ENCODE measurements around the gene LPP.

LPP gene

GRCh38 chr3:188671971-188672370 lies 518.0 kb downstream of the LPP start:
- DNase-seq (ENCODE audit: low read depth in 2 of 2): no peak

DNA sequence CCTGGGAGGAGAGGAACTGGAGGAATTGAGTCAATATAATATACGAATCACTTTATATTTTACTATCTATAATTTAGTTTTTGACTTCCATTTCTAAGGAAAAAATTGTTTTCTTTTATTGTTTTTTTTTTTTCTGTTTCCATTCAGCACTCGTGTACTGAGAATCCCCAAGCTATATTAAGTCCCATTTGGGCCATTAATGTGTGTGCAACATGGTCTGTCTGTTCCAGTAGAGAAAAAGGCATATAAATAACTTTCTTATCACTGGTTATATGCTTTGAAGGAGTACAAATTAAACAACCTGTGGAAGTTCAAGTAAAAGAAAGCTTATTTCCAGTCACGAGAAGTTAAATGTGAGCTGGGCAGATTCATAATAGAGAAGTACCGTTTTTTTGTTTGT lies 518.9 kb downstream of the LPP start:
- no peak for DNase-seq (ENCODE audit: low read depth in 2 of 2)

GRCh38 chr3:188673646-188674186 lies 519.8 kb downstream of the LPP start:
- DNase-seq (ENCODE audit: low read depth in 2 of 2): peak; percentile 67 to 77

- DNase-seq (ENCODE audit: low read depth in 2 of 2): no peak
Observed at GRCh38 chr3:188674595-188674994, 520.6 kb downstream of the LPP start.

GRCh38 chr3:188677344-188677743 lies 523.4 kb downstream of the LPP start:
- DNase-seq (ENCODE audit: low read depth in 2 of 2): no peak

GRCh38 chr3:188680189-188680588 lies 526.2 kb downstream of the LPP start:
- peak; percentile 64 to 70 for DNase-seq (ENCODE audit: low read depth in 2 of 2)

- DNase-seq (ENCODE audit: low read depth in 2 of 2): no peak
Observed at GRCh38 chr3:188680605-188681004, 526.6 kb downstream of the LPP start.

DNA sequence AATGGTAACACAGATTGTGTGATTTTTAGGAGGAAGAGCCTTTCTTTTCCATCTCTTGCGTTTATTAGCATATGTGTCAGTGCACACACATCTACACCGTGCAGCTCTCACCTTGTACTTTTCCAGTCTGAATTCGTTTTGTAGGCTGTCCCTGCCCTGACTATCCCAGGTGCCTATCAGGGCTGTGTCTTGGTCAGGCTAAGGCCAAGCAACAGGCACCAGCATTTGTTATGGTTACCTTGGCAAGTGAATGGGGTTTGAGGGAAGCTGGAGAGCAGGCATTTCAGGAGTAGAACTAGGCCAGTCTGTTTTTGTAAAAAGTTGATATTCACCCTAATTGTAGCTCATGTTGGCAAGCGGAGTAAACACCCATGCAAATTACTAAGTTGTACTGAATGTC lies 528.4 kb downstream of the LPP start:
- no peak for DNase-seq (ENCODE audit: low read depth in 2 of 2)

DNA sequence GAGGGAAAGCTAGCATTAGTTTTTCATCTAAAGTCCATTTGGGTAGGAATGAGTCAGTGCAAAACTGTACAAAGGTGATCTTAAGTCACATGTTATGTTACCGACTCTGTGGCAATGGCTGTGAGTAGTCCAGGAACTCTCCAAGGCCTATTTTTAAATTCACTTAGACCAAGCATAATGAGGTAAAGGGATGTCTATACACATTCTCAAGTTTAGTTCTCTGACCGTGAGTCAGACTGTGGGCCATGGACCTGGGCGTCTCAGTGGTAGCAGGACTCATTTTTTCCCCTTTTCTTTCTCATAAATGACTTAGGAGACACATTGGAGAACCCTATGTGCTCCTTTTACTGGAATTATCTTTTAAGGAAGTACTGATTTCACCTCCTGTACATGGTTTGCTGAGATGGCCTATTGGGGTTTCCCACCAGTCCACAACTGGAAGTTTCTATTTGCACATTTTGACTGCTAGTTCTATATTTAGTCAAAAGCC lies 529.1 kb downstream of the LPP start:
- DNase-seq (ENCODE audit: low read depth in 2 of 2): no peak

DNA sequence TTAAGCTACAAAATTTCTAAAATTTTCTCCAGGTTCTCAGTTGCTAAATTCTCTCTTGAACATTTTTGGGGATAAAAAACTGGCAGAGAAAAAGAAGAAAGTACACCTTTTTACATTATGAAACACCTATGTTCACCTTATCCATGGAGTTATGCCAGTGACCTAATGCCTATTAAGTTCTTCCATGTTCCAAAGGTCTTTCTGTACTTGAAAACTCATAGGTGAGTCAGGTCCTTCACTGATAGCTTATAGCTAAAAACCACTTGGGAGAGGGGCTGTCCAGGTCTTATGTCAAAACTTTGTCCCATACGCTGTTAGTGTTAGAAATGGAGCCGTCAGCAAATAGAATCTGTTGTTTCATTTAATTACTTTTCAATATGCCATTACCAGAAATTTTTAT lies 530.3 kb downstream of the LPP start:
- DNase-seq (ENCODE audit: low read depth in 2 of 2): no peak

GRCh38 chr3:188685789-188686188 lies 531.8 kb downstream of the LPP start:
- DNase-seq (ENCODE audit: low read depth in 2 of 2): no peak

- DNase-seq (ENCODE audit: low read depth in 2 of 2): no peak
Observed at GRCh38 chr3:188686324-188686723, 532.4 kb downstream of the LPP start.

- DNase-seq (ENCODE audit: low read depth in 2 of 2): no peak
Observed at GRCh38 chr3:188687389-188687788, 533.4 kb downstream of the LPP start.

GRCh38 chr3:188689101-188689574 lies 535.2 kb downstream of the LPP start:
- DNase-seq (ENCODE audit: low read depth in 2 of 2): peak; percentile 92 to 93

DNA sequence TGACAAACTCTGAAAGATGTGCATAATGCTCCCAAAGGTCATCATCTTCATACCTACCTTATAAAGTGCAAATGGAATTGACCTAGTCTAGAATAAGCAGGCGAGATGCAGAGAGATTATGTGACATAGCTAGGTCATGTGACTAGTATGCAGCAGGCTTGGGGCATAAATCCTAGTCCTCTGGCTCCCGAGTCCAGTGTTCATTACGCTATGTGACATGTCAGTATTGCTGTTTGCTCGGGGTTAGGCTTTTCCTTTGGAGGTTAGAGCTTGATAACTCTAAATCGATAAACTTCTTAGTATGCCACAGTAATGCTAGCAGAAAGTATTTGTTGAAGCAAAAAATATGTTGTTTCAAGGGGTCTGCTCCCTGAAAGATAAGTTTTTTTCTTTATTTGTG lies 536.1 kb downstream of the LPP start:
- DNase-seq (ENCODE audit: low read depth in 2 of 2): no peak

DNA sequence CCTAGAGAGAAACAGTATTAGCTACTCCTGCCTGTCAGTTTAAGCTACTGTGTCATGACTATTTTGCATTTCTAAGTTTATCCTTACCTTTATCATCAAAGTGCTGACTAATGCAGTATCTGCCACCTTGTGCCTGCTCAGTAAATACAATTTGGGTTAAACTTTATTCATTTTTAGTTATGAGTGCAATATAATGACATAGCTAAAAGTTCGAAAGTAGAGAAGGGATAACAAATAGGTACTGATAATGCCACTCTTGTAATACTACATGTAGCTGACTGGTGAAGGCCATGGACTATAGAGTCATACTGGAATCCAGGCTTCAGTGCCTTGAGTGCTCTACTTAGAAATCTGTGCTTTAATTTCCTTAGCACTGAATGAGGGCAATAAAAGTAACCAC lies 537.0 kb downstream of the LPP start:
- DNase-seq (ENCODE audit: low read depth in 2 of 2): no peak

GRCh38 chr3:188691665-188692064 lies 537.7 kb downstream of the LPP start:
- DNase-seq (ENCODE audit: low read depth in 2 of 2): no peak

- no peak for DNase-seq (ENCODE audit: low read depth in 2 of 2)
Observed at GRCh38 chr3:188692700-188693099, 538.7 kb downstream of the LPP start.

GRCh38 chr3:188693435-188693834 lies 539.5 kb downstream of the LPP start:
- no peak for DNase-seq (ENCODE audit: low read depth in 2 of 2)

- DNase-seq (ENCODE audit: low read depth in 2 of 2): no peak
Observed at GRCh38 chr3:188695241-188695640, 541.3 kb downstream of the LPP start.

DNA sequence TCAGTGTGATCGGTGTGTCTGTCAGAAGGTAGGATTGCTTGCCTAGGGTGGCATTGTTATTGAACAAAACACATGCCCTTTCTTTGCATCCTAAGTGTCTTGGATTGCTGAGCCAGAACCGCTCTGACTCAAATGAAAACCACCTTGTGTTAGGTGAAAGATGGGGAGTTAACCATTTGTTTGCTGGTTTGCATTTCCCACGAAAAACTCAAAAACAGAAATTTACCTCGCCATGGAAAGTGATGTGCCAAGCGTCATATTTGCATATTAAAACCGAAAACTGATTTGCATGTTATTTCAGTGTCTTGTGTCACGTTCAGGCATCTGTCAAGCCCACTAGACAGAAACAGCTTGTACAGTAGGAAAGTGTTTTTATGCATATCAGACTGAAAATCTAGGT lies 543.2 kb downstream of the LPP start:
- DNase-seq (ENCODE audit: low read depth in 2 of 2): no peak

DNA sequence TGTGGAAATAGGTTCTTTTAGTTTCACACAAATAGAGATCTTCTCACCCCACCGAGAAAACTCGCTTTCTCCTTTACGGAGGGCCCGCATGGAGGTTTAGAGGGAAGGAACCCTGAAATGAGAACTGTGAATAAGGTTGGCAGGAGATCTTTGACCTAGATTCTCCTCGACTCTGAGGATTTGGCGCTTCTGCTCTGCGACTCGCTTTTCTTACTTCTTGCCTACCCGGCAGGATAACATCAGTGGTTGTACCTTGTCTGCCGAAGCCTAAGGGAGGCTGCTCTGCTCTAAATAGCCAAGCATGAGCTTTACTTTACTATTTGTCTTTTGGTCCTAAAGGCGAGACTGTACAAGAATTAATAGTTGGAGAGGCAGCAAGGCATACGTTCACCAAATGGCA lies 544.5 kb downstream of the LPP start:
- DNase-seq (ENCODE audit: low read depth in 2 of 2): no peak

DNA sequence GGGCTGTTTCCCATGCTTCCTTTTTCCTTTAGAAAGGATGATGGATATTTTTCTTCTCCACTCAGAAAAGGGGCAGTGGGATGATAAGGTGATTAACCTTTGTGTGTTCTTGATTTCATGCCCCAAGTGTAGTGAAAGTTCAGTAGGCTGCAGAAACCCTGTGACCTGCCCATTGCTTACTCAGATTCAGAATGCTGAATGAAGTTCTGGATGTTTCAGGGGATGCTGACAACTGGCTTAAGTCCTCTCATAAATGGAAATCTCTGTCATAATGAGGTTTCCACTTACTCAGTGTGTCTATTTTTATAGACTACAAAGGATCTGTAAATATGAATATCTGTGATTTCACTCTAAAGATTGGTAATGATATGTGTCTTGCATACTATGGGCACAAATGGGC lies 546.5 kb downstream of the LPP start:
- no peak for DNase-seq (ENCODE audit: low read depth in 2 of 2)

GRCh38 chr3:188700918-188701317 lies 547.0 kb downstream of the LPP start:
- DNase-seq (ENCODE audit: low read depth in 2 of 2): no peak

Data from fibroblast of skin of left biceps (primary cell).